Diencephalon (tissue), 1 donor: ENCODE data around the gene HAL. TPM values are rescaled to one million over a fixed set of nuclear protein-coding genes. Genes with fewer than 3 reads are reported as not detected.

ENCODE experiments used
- total RNA-seq: library from RNA; depleted of rRNA; stranded (reverse); fragments of >200 nt; gene quantifications from one replicate; pipeline ENCODE4 v1.2.3, GENCODE V29; 2014

HAL gene, protein sequence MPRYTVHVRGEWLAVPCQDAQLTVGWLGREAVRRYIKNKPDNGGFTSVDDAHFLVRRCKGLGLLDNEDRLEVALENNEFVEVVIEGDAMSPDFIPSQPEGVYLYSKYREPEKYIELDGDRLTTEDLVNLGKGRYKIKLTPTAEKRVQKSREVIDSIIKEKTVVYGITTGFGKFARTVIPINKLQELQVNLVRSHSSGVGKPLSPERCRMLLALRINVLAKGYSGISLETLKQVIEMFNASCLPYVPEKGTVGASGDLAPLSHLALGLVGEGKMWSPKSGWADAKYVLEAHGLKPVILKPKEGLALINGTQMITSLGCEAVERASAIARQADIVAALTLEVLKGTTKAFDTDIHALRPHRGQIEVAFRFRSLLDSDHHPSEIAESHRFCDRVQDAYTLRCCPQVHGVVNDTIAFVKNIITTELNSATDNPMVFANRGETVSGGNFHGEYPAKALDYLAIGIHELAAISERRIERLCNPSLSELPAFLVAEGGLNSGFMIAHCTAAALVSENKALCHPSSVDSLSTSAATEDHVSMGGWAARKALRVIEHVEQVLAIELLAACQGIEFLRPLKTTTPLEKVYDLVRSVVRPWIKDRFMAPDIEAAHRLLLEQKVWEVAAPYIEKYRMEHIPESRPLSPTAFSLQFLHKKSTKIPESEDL
- total RNA-seq, result under 0.01 TPM

DNA sequence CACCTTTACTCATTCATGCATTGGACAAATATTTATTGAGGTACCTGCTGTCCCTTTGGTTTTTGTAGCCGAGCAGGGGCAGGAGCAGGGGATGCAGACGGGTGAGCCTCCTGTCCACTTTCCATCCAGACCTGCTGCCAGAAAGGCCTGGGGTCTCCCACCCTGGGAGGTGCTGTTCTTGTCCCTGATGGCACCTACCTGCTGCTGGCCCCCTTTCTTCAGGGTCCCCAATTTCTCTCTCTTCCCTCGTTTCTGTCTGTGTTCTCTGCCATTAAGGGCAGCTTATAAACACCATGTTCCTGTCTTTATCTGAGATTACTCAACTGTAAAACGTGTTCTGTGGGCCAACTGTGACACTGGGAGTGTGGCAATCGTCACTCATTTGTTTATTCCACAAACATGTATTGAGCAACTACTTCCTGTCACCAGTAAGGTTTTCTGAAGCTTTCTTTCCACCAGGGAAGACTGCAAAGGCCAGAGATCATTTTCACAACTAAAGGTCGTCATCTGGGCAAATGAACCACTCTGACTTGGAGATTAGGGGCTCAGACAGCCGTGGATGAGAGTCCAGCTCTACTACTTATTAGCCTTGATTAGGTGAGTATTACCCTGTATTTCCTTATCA, at the start of gene HAL:
Gene HAL (minus strand): TSS at position 311 of the 625 bp plus-strand sequence. CDS start 434 bp downstream, outside the sequence.

DNA sequence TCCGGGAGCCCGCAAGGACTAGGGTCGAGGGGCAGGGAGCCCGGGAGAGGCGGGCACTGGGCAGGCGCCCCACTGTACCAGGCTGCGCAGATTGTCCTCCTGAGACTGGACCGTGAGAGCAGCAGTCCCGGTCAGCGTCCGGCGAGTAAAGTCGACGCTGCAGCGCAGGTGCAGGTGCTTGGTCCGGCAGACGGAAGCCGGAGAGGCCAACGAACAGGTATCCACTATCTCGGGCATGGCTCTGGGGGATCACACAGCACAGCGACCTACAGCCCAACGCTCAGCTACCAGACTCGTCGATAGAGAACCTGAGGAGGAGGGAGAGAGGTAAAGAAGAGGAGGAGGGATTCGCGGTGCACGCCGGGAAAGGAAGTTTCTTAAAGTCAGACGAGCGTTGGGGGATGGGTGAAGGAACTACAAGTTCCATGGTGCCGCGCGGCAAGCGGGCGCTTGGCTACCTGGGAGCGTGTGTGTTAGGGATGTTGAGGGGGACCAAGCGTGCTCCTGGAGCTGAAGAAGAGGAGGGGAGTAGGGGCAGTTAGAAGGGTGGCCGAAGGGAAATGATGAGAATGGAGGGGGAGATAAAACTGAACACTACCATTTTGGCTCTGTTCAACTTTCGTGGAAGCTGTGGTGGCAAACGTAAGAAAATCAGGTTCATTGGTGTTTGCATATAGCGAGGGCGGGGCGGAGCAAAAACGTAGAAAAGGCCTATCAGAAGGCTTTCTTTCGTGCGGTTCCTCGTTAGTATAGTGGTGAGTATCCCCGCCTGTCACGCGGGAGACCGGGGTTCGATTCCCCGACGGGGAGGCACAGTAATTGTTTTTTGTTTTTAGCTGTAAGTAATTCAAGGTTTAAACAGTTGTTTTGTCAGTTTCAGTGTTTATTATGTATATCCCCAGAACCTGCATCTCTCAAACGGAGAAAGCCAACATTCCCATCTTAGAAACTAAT, 39.4 kb upstream of the HAL start, which contains the start of gene LTA4H:
Gene LTA4H (minus strand): TSS at position 305 of the 954 bp plus-strand sequence. CDS start 68 bp downstream, at position 237.

DNA sequence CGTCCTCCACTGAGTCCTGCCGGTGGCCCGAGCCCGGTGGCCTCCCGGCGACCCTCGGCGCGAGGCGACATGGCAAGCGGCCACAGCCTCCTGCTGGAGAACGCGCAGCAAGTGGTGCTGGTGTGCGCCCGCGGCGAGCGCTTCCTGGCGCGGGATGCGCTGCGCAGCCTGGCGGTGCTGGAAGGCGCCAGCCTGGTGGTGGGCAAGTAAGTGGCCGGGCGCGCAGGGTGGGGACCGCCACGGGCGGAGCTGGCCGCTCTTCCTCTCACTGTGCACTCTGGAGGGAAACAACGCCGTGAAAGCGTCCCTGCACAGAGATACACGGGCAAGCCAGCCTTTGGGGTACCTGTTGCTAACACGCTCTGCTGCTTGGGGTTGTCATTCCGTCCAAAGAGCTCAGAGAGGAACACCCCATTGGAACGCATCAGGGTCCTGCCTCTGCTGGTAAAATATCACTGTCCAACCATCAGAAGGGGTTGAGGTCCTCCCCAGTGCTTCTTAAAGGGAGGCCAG, 52.8 kb downstream of the HAL start, which contains the start of gene AMDHD1:
Gene AMDHD1 (plus strand): TSS at position 2 of the 513 bp plus-strand sequence. CDS start 68 bp downstream, at position 70.

DNA sequence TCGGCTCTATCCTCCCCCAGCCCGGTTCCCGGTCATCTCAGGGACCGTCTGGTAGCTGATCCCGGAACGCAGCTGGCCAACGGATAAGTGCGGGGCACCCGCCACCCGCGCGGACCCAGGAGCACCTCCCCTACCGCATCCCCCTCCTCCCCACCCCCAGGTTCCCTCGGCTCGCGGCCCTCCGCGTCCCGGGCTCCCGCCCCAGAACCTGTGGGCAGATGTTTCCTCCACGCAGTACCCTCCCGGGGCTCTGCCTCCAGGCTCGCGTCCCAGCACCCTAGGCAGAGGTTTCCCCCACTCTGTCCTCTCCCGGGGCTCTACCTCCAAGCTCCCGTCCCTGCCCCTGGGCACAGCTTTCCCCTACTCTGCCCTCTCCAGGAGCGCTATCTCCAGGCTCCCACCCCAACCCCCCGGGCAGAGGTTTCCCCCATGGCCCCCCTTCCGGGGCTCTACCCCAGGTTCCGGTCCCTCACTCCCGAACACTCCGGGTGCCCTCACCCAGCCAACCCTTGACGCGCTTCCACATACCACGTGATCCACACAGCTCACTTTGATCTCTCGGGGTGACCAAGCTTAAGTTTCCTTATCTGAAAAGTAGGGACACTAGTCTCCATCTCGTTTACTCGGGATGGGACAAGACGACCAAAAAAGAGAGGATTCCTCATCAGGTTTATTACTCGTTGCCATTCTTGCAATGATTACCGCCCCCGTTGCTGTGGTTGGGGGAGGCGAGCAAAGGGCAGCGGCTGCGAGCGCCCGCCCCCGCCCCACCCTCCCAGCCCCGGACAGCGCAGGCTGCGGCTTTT, 53.4 kb downstream of the HAL start, which contains the start of gene CCDC38:
Gene CCDC38 (minus strand): TSS at position 91 of the 806 bp plus-strand sequence. CDS start 6,105 bp downstream, outside the sequence.

Other genes with a start within 250 kb of the HAL start
- 16.4 TPM for gene NTN4, start 205.6 kb downstream of the HAL start, total RNA-seq
- 20.1 TPM for gene SNRPF, start 137.4 kb downstream of the HAL start, total RNA-seq
- not detected for gene CCDC38, start 53.7 kb downstream of the HAL start, total RNA-seq
- gene AMDHD1, start 53.0 kb downstream of the HAL start, total RNA-seq, result 1.6 TPM
- gene LTA4H, start 39.2 kb upstream of the HAL start, total RNA-seq, result 43.6 TPM
- 5.5 TPM for gene ELK3, start 198.0 kb upstream of the HAL start, total RNA-seq